Lower leg skin (tissue), 3 donors: ENCODE results near the gene ZMYM2.

Source experiments
- POLR2A ChIP-seq, 2 donors: fragments of 450-650 bp; IDR thresholded peaks; one replicate each; pipeline ENCODE4 v1.6.1; 2016 to 2017; ENCODE audit warnings: antibody characterized with exemption in 2 of 2, mild to moderate bottlenecking in 1 of 2, moderate library complexity in 1 of 2
- TF ChIP-seq, protein P1 (sequence below), 3 donors: fragments of 450-650 bp; IDR thresholded peaks; one replicate each; pipeline ENCODE4 v1.5.1; 2016; ENCODE audit warnings: antibody characterized with exemption in 3 of 3, mild to moderate bottlenecking in 3 of 3, moderate library complexity in 2 of 3

DNA sequence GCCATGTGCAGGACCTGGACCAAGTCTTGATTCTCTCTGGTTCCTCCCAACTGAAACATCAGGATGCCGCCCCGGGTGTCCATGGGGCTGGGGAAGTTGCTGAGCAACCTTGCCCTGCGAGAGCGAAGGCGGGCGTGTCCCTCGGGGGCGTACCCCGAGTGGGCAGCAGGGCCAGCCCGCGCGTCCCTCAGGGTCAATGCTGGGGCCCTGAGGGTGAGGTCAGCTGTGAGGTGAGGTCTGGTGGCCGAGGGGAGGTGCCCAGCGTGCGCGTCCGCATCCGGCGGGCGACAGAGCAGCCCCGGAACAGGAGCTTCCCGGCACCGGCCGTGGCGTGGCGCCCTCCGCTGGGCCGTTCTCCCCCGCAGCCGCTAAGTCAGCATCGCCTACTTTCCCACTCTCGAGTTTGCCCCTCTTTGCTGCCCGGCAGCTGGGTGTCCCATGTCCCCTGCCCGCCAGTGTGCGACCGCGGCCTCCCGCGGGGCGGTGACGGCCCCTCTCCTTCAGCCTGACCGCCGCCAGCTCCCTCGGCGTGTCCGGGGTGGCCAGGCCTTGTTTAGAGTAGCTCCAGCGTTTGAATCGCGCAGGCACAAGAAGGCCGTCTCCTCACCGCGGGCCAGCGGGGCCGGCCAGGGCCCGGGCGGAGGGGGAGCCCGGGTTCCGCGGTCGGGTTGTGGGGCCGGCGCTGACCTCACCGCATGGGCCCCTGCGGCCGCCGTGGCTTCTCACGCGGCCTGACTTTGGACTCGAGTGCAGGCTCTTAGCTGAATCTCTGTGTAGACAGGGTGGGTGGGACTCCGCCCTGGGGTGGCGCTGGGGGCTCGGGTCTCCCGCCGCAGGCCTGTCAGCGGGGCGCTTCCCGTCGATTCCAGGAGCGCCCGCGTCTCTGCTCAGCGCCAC is 169.3 kb downstream of the ZMYM2 start:
- TF ChIP-seq, protein P1, sequence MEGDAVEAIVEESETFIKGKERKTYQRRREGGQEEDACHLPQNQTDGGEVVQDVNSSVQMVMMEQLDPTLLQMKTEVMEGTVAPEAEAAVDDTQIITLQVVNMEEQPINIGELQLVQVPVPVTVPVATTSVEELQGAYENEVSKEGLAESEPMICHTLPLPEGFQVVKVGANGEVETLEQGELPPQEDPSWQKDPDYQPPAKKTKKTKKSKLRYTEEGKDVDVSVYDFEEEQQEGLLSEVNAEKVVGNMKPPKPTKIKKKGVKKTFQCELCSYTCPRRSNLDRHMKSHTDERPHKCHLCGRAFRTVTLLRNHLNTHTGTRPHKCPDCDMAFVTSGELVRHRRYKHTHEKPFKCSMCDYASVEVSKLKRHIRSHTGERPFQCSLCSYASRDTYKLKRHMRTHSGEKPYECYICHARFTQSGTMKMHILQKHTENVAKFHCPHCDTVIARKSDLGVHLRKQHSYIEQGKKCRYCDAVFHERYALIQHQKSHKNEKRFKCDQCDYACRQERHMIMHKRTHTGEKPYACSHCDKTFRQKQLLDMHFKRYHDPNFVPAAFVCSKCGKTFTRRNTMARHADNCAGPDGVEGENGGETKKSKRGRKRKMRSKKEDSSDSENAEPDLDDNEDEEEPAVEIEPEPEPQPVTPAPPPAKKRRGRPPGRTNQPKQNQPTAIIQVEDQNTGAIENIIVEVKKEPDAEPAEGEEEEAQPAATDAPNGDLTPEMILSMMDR (IDR thresholded peaks at IDR 0.05) = peak in 1 of 3 donors; percentile 22
- TF ChIP-seq POLR2A (IDR thresholded peaks at IDR 0.05) = no peak
